ENCODE data around the gene MYG1. TPM values are rescaled to one million over a fixed set of nuclear protein-coding genes. Genes with fewer than 3 reads are reported as not detected.

The MYG1 gene
- polyA plus RNA-seq, 1 of the 3 experiments (the other 2 are of a cell fraction): 101 TPM

DNA sequence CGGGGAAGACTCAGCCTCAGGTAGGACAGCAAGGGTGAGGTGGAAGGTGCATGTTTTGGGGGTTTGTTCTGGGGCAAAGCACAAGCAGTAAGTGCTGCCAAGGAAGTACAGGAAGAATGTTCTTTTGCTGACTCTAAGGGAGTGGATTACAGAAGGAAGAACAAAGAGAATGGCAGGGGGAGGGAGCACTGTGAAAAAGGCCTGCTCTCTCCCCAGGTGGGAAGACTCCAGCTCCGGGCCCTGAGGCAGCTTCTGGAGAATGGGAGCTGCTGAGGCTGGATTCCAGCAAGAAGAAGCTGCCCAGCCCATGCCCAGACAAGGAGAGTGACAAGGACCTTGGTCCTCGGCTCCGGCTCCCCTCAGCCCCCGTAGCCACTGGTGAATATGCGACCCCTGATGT, 11.2 kb upstream of the MYG1 start:
- DNase-seq: no peak
- Histone ChIP-seq H3K9ac (no peak overlapping the region), H2AFZ (ENCODE audit: low read depth) (no peak overlapping the region), H3K27me3 (ENCODE audit: insufficient read depth) (no peaks in the 10 kb centered on the region), H3K27ac (ENCODE audit: low read depth in 2 of 2, low read length in 1 of 2) (no peak overlapping the region), H3K9me3 (no peaks in the 10 kb centered on the region), H3K4me3 (ENCODE audit: low read depth in 2 of 2, low read length in 1 of 2) (no peak overlapping the region), H3K36me3 (replicated peaks in 1 of 2; ENCODE audit: control insufficient read depth in 1 of 2, insufficient read depth in 2 of 2, low read length in 1 of 2) (peaks cover 7 to 15% of the 10 kb centered on the region in 2 experiments), H3K4me2 (no peak overlapping the region), H3K4me1 (ENCODE audit: control insufficient read depth in 1 of 2, insufficient read depth in 2 of 2, low read depth in 1 of 2, low read length in 1 of 2) (peaks cover 0 to 19% of the 10 kb centered on the region in 2 experiments; a peak in 2 of 4 replicates), H4K20me1 (ENCODE audit: insufficient read depth) (no peaks in the 10 kb centered on the region), H3K9me2 (no peaks in the 10 kb centered on the region), H3K79me2 (ENCODE audit: insufficient read depth) (no peaks in the 10 kb centered on the region), H3F3A (replicated peaks; ENCODE audit: insufficient read depth) (peaks cover 23% of the 10 kb centered on the region)
- WGBS (ENCODE audit: low lambda C conversion rate): 88% methylated on average over 2 of the region's 6 CpGs
- TF ChIP-seq FOXJ3 (CRISPR knock-in tag; IDR thresholded peaks at IDR 0.05) (no peak), MEF2A (IDR thresholded peaks at IDR 0.05; ENCODE audit: borderline replicate concordance, low read depth) (no peak), TEAD4 (IDR thresholded peaks at IDR 0.05; ENCODE audit: borderline replicate concordance, insufficient read depth) (no peak), YY1 (IDR thresholded peaks at IDR 0.05; ENCODE audit: low read depth) (no peak), RAD21 (IDR thresholded peaks at IDR 0.05; ENCODE audit: low read length) (no peak), ELF1 (IDR thresholded peaks at IDR 0.05) (no peak), TAF1 (IDR thresholded peaks at IDR 0.05; ENCODE audit: borderline replicate concordance, low read depth, low read length) (no peak), RCOR1 (IDR thresholded peaks at IDR 0.05; ENCODE audit: low read length) (no peak), EP300 (IDR thresholded peaks at IDR 0.05; ENCODE audit: borderline replicate concordance in 1 of 2, low read depth in 1 of 2, low read length in 1 of 2) (no peak), CHD2 (IDR thresholded peaks at IDR 0.05; ENCODE audit: low read length, partially characterized antibody) (no peak), GABPA (IDR thresholded peaks at IDR 0.05; ENCODE audit: low read depth) (no peak)
- TF ChIP-seq, protein P1, sequence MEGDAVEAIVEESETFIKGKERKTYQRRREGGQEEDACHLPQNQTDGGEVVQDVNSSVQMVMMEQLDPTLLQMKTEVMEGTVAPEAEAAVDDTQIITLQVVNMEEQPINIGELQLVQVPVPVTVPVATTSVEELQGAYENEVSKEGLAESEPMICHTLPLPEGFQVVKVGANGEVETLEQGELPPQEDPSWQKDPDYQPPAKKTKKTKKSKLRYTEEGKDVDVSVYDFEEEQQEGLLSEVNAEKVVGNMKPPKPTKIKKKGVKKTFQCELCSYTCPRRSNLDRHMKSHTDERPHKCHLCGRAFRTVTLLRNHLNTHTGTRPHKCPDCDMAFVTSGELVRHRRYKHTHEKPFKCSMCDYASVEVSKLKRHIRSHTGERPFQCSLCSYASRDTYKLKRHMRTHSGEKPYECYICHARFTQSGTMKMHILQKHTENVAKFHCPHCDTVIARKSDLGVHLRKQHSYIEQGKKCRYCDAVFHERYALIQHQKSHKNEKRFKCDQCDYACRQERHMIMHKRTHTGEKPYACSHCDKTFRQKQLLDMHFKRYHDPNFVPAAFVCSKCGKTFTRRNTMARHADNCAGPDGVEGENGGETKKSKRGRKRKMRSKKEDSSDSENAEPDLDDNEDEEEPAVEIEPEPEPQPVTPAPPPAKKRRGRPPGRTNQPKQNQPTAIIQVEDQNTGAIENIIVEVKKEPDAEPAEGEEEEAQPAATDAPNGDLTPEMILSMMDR (IDR thresholded peaks at IDR 0.05): no peak
- TF ChIP-seq, protein P2, sequence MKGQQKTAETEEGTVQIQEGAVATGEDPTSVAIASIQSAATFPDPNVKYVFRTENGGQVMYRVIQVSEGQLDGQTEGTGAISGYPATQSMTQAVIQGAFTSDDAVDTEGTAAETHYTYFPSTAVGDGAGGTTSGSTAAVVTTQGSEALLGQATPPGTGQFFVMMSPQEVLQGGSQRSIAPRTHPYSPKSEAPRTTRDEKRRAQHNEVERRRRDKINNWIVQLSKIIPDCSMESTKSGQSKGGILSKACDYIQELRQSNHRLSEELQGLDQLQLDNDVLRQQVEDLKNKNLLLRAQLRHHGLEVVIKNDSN (IDR thresholded peaks at IDR 0.05; ENCODE audit: borderline replicate concordance, low read depth): no peak
- TF ChIP-seq, protein P3, sequence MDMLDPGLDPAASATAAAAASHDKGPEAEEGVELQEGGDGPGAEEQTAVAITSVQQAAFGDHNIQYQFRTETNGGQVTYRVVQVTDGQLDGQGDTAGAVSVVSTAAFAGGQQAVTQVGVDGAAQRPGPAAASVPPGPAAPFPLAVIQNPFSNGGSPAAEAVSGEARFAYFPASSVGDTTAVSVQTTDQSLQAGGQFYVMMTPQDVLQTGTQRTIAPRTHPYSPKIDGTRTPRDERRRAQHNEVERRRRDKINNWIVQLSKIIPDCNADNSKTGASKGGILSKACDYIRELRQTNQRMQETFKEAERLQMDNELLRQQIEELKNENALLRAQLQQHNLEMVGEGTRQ (IDR thresholded peaks at IDR 0.05; ENCODE audit: borderline replicate concordance, low read depth, low read length): no peak
- TF ChIP-seq, protein P4, sequence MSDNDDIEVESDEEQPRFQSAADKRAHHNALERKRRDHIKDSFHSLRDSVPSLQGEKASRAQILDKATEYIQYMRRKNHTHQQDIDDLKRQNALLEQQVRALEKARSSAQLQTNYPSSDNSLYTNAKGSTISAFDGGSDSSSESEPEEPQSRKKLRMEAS (IDR thresholded peaks at IDR 0.05; ENCODE audit: low read depth): no peak
- POLR2A ChIA-PET: interaction anchor here (1.0 kb wide), 1 partner anchor 72 kb away, joined by 3 read pairs; no protein-coding TSS in a partner anchor
- CTCF ChIA-PET: interaction anchor here (0.6 to 19.2 kb wide), 18 partner anchors 9 to 226 kb away, joined by 3 to 363 read pairs (median 4); partner anchors contain the start of genes CSAD, ESPL1, MYG1 and SOAT2
